H9 (cell line): ENCODE measurements around the gene KRTAP13-1. TPM values are rescaled to one million over a fixed set of nuclear protein-coding genes. Genes with fewer than 3 reads are reported as not detected.

Experiments
- DNase-seq: peaks from one replicate; pipeline ENCODE4 v3.0.0-alpha.2; 2017
- H2AFZ ChIP-seq: one replicate; pipeline ENCODE4 v1.6.1; 2013; ENCODE audit warnings: mild to moderate bottlenecking, low read length, control low read depth, moderate library complexity
- H2AK5ac ChIP-seq: 2 replicates; pipeline ENCODE4 v1.6.1; 2013; ENCODE audit warnings: low read length, control low read depth, mixed read lengths; ENCODE audit not compliant: insufficient read length
- H2BK120ac ChIP-seq: one replicate; pipeline ENCODE4 v1.6.1; 2013; ENCODE audit warnings: low read depth, mild to moderate bottlenecking, low read length, control low read depth, inconsistent platforms; ENCODE audit not compliant: poor library complexity, severe bottlenecking
- H2BK12ac ChIP-seq: 2 replicates; pipeline ENCODE4 v1.6.1; 2013; ENCODE audit warnings: low read length, control low read depth, mixed read lengths, low read depth; ENCODE audit not compliant: insufficient read length
- H2BK15ac ChIP-seq: 2 replicates; pipeline ENCODE4 v1.6.1; 2013; ENCODE audit warnings: low read depth, low read length, control low read depth
- H2BK20ac ChIP-seq: one replicate; pipeline ENCODE4 v1.6.1; 2013; ENCODE audit warnings: low read depth, mild to moderate bottlenecking, low read length, control low read depth, inconsistent platforms; ENCODE audit not compliant: poor library complexity, severe bottlenecking
- H2BK5ac ChIP-seq: 2 replicates; pipeline ENCODE4 v1.6.1; 2013; ENCODE audit warnings: low read length, control low read depth, mixed read lengths; ENCODE audit not compliant: insufficient read length
- H3K14ac ChIP-seq: 2 replicates; pipeline ENCODE4 v1.6.1; 2013; ENCODE audit warnings: low read length, control low read depth; ENCODE audit not compliant: insufficient read depth
- H3K18ac ChIP-seq: 2 replicates; pipeline ENCODE4 v1.6.1; 2013; ENCODE audit warnings: low read depth, mild to moderate bottlenecking, mixed read lengths, low read length, control low read depth; ENCODE audit not compliant: insufficient read length
- H3K23ac ChIP-seq: 2 replicates; pipeline ENCODE4 v1.6.1; 2013; ENCODE audit warnings: low read length, control low read depth, mixed read lengths, low read depth; ENCODE audit not compliant: insufficient read length
- H3K23me2 ChIP-seq: 2 replicates; pipeline ENCODE4 v1.6.1; 2013; ENCODE audit warnings: low read depth, mild to moderate bottlenecking, mixed read lengths, low read length, control low read depth; ENCODE audit not compliant: insufficient read length, poor library complexity, severe bottlenecking
- H3K27ac ChIP-seq: 2 replicates; pipeline ENCODE4 v1.5.1; 2013; ENCODE audit warnings: low read length, control low read depth, mixed read lengths, low read depth; ENCODE audit not compliant: insufficient read length
- H3K27me3 ChIP-seq: 2 replicates; pipeline ENCODE4 v1.6.1; 2013; ENCODE audit warnings: low read length, control low read depth, inconsistent platforms; ENCODE audit not compliant: insufficient read depth
- H3K4ac ChIP-seq: 2 replicates; pipeline ENCODE4 v1.6.1; 2013; ENCODE audit warnings: low read depth, mild to moderate bottlenecking, control low read depth, inconsistent platforms, low read length, moderate library complexity
- H3K4me1 ChIP-seq: 2 replicates; pipeline ENCODE4 v1.6.1; 2013; ENCODE audit warnings: low read length, control low read depth, inconsistent platforms; ENCODE audit not compliant: insufficient read depth
- H3K4me2 ChIP-seq: 2 replicates; pipeline ENCODE4 v1.6.1; 2013; ENCODE audit warnings: low read length, control low read depth, mixed read lengths; ENCODE audit not compliant: insufficient read length, insufficient read depth
- H3K56ac ChIP-seq: 2 replicates; pipeline ENCODE4 v1.6.1; 2013; ENCODE audit warnings: low read depth, mild to moderate bottlenecking, mixed read lengths, low read length, control low read depth; ENCODE audit not compliant: insufficient read length
- H3K79me1 ChIP-seq: 2 replicates; pipeline ENCODE4 v1.6.1; 2013; ENCODE audit warnings: low read depth, mild to moderate bottlenecking, moderate library complexity, low read length, control low read depth, inconsistent platforms; ENCODE audit not compliant: insufficient read depth, poor library complexity, severe bottlenecking
- H3K79me2 ChIP-seq: 2 replicates; pipeline ENCODE4 v1.6.1; 2013; ENCODE audit warnings: low read length, control low read depth, inconsistent platforms; ENCODE audit not compliant: insufficient read depth
- H3K9ac ChIP-seq: 2 replicates; pipeline ENCODE4 v1.6.1; 2013; ENCODE audit warnings: low read length, control low read depth, mixed read lengths; ENCODE audit not compliant: insufficient read length; ENCODE audit errors: extremely low read depth
- H3K9me3 ChIP-seq: one replicate; pipeline ENCODE4 v1.6.1; 2013; ENCODE audit warnings: low read depth, low read length, inconsistent platforms; ENCODE audit not compliant: control insufficient read depth
- H3T11ph ChIP-seq: one replicate; pipeline ENCODE4 v1.6.1; 2013; ENCODE audit warnings: mild to moderate bottlenecking, low read length, control low read depth, inconsistent platforms
- H4K20me1 ChIP-seq: one replicate; pipeline ENCODE4 v1.6.1; 2013; ENCODE audit not compliant: control insufficient read depth, insufficient read length, insufficient read depth
- H4K5ac ChIP-seq: 2 replicates; pipeline ENCODE4 v1.6.1; 2013; ENCODE audit warnings: low read depth, mild to moderate bottlenecking, mixed read lengths, low read length, control low read depth; ENCODE audit not compliant: insufficient read length
- H4K8ac ChIP-seq: replicated peaks from 2 replicates; pipeline ENCODE4 v1.6.1; 2013; ENCODE audit warnings: low read length, control low read depth, mixed read lengths, low read depth; ENCODE audit not compliant: insufficient read length
- H4K91ac ChIP-seq: 2 replicates; pipeline ENCODE4 v1.6.1; 2013; ENCODE audit warnings: low read depth, mild to moderate bottlenecking, moderate library complexity, mixed read lengths, low read length, control low read depth; ENCODE audit not compliant: insufficient read length
- H3K27ac Mint-ChIP-seq, 3 experiments: 2 replicates in 2 of 3; 3 replicates in 1 of 3; pipeline ENCODE4 v1.8.0; 2020 to 2021; ENCODE audit warnings: mixed read lengths in 3 of 3, mild to moderate bottlenecking in 1 of 3, moderate library complexity in 1 of 3
- H3K27me3 Mint-ChIP-seq: 2 replicates; pipeline ENCODE4 v1.8.0; 2021; ENCODE audit warnings: low read depth, mild to moderate bottlenecking, moderate library complexity, mixed read lengths
- H3K36me3 Mint-ChIP-seq, 3 experiments: 2 replicates in 2 of 3; 3 replicates in 1 of 3; pipeline ENCODE4 v1.8.0; 2020 to 2021; ENCODE audit warnings: low read depth in 3 of 3, mixed read lengths in 3 of 3; ENCODE audit not compliant: insufficient read depth in 1 of 3
- H3K4me1 Mint-ChIP-seq, 2 experiments: 2 replicates each; pipeline ENCODE4 v1.8.0; 2020; ENCODE audit warnings: mixed read lengths in 2 of 2
- H3K4me3 Mint-ChIP-seq, 2 experiments: 2 replicates in 1 of 2; 3 replicates in 1 of 2; pipeline ENCODE4 v1.8.0; 2020 to 2021; ENCODE audit warnings: mild to moderate bottlenecking in 2 of 2, mixed read lengths in 2 of 2, moderate library complexity in 1 of 2
- H3K9me3 Mint-ChIP-seq, 2 experiments: 2 replicates in 1 of 2; 3 replicates in 1 of 2; pipeline ENCODE4 v1.8.0; 2020; ENCODE audit warnings: mild to moderate bottlenecking in 2 of 2, mixed read lengths in 2 of 2, moderate library complexity in 1 of 2
- WGBS: extraction: QIAGEN DNeasy Blood & Tissue Kit; methylation state at CpG from one replicate; pipeline ENCODE4 v1.1.7; 2013; ENCODE audit warnings: missing lambda C conversion rate, low lambda C conversion rate, mixed read lengths; ENCODE audit not compliant: insufficient read length; ENCODE audit errors: extremely low coverage; 5-methylcytosine and 5-hydroxymethylcytosine counted together
- total RNA-seq: library from RNA; stranded (reverse); gene quantifications from 2 replicates; pipeline ENCODE4 v1.2.1, GENCODE V29; 2021
- TF ChIP-seq, protein P1 (sequence below): fragments of 200-600 bp; sonication (generic); conservative IDR thresholded peaks from 3 replicates; pipeline ENCODE4 v1.8.0; 2021; ENCODE audit warnings: antibody characterized with exemption, mild to moderate bottlenecking

KRTAP13-1 gene
- total RNA-seq, 1 experiment from 2014 or later: not detected

DNA sequence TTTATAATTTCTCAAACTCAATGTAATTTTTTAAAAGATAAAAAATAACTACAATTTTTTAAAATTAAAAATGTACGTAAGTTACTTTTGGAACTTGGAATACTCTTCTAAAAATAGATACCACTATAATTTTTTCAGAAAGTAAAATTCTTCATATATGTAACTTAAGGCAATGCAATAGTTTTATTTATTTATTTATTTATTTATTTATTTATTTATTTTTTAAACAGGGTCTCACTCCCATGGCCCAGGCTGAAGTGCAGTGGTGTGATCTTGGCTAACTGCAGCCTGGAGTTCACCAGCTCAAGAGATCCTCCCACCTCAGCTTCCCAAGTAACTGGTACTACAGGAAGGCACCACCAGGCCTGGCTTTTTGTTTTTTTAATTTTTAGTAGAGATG, 44.3 kb upstream of the KRTAP13-1 start:
- no CpG with 5 or more reads among the region's 1 CpG for WGBS
- Histone ChIP-seq H3K4me1 (peaks cover 4% of the 10 kb centered on the region; the same call in 1 of the 2 replicates), H2AFZ (no peak overlapping the region), H3K18ac (no peak overlapping the region), H4K91ac (no peak overlapping the region), H3K4me2 (no peak overlapping the region), H2BK120ac (no peak overlapping the region), H3K27ac (no peak overlapping the region), H2BK5ac (no peak overlapping the region), H3K4ac (no peak overlapping the region), H3K23ac (no peak overlapping the region), H4K8ac (no peak overlapping the region), H4K5ac (no peak overlapping the region), H3T11ph (no peak overlapping the region), H2BK20ac (no peak overlapping the region), H3K79me1 (no peaks in the 10 kb centered on the region), H2BK15ac (no peak overlapping the region), H3K56ac (no peak overlapping the region), H4K20me1 (no peaks in the 10 kb centered on the region), H3K79me2 (no peaks in the 10 kb centered on the region), H3K27me3 (no peaks in the 10 kb centered on the region), H3K23me2 (no peaks in the 10 kb centered on the region), H2BK12ac (no peak overlapping the region), H3K9me3 (no peaks in the 10 kb centered on the region), H3K14ac (no peak overlapping the region), H3K9ac (no peak overlapping the region), H2AK5ac (no peak overlapping the region)
- no peaks in the 10 kb centered on the region for H3K9me3 Mint-ChIP-seq
- TF ChIP-seq, protein P1, sequence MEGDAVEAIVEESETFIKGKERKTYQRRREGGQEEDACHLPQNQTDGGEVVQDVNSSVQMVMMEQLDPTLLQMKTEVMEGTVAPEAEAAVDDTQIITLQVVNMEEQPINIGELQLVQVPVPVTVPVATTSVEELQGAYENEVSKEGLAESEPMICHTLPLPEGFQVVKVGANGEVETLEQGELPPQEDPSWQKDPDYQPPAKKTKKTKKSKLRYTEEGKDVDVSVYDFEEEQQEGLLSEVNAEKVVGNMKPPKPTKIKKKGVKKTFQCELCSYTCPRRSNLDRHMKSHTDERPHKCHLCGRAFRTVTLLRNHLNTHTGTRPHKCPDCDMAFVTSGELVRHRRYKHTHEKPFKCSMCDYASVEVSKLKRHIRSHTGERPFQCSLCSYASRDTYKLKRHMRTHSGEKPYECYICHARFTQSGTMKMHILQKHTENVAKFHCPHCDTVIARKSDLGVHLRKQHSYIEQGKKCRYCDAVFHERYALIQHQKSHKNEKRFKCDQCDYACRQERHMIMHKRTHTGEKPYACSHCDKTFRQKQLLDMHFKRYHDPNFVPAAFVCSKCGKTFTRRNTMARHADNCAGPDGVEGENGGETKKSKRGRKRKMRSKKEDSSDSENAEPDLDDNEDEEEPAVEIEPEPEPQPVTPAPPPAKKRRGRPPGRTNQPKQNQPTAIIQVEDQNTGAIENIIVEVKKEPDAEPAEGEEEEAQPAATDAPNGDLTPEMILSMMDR: no peak
- no peaks in the 10 kb centered on the region for H3K36me3 Mint-ChIP-seq
- no peak overlapping the region for H3K27ac Mint-ChIP-seq
- H3K4me1 Mint-ChIP-seq: peaks cover 13 to 29% of the 10 kb centered on the region in 2 experiments
- no peak for DNase-seq
- H3K27me3 Mint-ChIP-seq: no peaks in the 10 kb centered on the region
- H3K4me3 Mint-ChIP-seq: no peak overlapping the region
